Cardiac septum (tissue), 1 donor: ENCODE data around the gene METTL4. TPM values are rescaled to one million over a fixed set of nuclear protein-coding genes. Genes with fewer than 3 reads are reported as not detected.

Source experiments
- total RNA-seq: library from RNA; stranded (reverse); fragmentation: NEBNext Ultra II Directional; extraction: Animal tissue kit (Norgen Biotek cat#: 25700); gene quantifications from one replicate; pipeline ENCODE4 v1.2.1, GENCODE V29; 2021
- donor health status: DM: no; HTN: no; CAD: no.

METTL4 gene
- total RNA-seq, 1 donor from 2014 or later: 7.0 TPM

Other genes with a start within 250 kb of the METTL4 start
- gene NDC80, start 52 bp upstream of the METTL4 start, total RNA-seq: 0.57 TPM
- gene SMCHD1, start 84.2 kb upstream of the METTL4 start, total RNA-seq: 34.8 TPM